Frontal cortex (tissue), 4 donors: ENCODE data around the gene IMMP2L. TPM values are rescaled to one million over a fixed set of nuclear protein-coding genes. Genes with fewer than 3 reads are reported as not detected.
"Not testable (repeated sequence)": the region's sequence is repeated elsewhere in the genome, so short reads cannot be mapped to it uniquely, and the experiment has no call there.

Source experiments
- DNase-seq, 2 donors: peaks; one replicate each; pipeline ENCODE4 v3.0.0; 2012; ENCODE audit warnings: low spot score in 2 of 2
- FAIRE-seq: peaks from 2 replicates; lab custom pipeline; 2012; peaks lifted over from hg19 to GRCh38; lab: Jason Lieb, UNC
- total RNA-seq: library from RNA; depleted of rRNA; stranded (reverse); fragments of >200 nt; gene quantifications from one replicate; pipeline ENCODE4 v1.2.3, GENCODE V29; 2014
- donor health status: control.
- donor health status: control.
- donor health status: control.

The IMMP2L gene
- total RNA-seq, 1 donor from 2014 or later = 9.8 TPM

DNA sequence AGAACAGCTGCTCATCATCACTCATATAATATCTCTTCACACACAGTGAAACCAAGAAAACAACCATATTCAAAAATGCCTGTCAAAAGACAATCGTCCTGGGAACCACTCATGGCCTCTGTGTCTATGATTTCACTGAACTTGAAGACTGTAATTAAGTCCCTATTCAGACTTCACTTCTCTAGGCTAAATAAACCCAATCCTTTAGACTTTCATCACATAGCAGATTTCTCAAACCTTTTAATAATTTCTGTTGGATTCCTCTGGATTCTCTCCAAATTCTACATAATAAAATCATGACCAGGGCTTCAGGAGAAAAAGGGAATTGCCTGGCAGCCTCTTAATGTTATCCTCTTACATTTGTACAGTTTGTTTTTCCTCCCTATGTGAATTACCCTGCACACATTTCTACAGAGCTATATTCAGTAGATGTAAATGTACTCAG is 270.2 kb downstream of the IMMP2L start:
- DNase-seq (no peak), FAIRE-seq (no peak)

DNA sequence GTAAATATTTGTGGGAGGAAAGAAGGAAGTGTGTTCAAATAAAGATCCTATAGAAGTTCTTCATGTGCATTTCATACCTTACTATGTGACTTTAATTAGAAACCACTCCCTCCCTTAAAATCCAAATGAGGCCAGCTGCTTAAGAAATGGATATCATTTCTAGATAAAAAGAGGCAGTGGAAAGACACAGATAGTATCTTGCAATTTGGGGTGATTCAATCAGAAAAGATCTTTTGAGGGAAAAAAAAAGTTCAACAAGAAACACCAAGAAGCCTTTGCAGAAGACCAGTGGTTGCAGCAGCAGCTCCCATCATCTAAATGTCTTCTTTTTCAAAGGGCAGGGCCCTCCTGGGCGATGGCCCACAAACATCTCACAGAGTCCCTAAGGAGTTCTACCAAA is 271.3 kb downstream of the IMMP2L start:
- FAIRE-seq = no peak
- DNase-seq = no peak

DNA sequence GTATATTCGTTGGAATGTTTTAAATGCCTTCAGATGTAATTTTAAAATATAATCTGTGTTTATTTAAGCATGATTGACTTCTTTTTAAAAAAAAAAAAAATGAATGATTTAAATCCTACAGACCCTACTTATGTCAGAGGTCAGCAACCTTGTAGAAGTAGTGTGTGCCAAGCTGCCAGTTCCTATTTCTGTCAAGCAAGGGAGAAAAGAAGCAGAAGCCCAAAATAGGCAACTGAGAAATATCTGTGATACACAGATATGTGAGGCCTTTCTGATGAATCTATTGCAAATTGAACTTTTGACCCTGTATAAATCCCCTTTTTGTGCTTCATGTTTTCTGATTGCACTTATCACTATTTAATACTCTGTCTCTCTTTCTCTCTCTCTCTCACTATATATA is 271.9 kb downstream of the IMMP2L start:
- no peak for FAIRE-seq
- no peak for DNase-seq

DNA sequence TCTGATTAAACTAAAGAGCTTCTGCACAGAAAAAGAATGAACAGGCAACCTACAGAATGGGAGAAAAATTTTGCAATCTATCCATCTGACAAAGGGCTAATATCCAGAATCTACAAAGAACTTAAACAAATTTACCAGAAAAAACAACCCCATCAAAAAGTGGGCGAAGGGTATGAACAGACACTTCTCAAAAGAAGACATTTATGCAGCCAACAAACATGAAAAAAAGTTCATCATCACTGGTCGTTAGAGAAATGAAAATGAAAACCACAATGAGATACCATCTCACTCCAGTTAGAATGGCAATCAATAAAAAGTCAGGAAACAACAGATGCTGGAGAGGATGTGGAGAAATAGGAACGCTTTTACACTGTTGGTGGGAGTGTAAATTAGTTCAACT is 273.9 kb downstream of the IMMP2L start:
- not testable (repeated sequence) for FAIRE-seq, DNase-seq

DNA sequence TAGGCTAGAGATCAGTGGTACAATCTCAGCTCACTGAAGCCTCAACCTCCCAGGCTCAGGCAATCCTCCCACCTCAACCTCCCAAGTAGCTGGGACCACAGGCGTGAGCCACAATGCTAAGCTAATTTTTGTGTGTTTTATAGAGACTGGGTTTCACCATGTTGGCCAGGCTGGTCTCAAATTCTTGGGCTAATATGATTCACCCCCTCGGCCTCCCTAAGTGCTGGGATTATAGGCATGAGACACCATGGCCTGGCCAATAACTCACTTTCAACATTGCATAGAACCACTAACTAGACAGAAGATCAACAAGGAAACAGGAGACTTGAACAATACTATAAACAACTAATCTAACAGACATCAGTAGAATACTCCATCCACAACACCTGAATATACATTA is 279.7 kb downstream of the IMMP2L start:
- no peak for FAIRE-seq

DNA sequence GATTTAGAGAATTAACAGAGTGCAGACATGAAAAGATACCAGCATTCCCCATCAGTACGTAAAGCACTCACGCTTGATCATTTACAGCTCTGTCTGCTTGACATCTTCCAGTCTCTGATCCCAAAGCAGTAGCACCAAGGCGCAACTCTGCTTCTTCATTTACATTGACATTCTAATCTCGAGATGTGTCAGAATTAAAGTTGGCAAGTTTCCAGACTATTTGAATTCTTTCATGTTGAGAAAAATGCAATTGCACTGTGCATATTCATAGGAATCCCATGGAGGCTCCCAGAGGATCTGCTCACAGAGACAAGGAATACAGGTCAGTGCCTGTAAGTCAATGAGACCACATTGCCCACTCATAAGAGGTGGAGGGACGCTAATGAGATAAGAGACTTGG is 287.4 kb downstream of the IMMP2L start:
- FAIRE-seq (no peak), DNase-seq (no peak)

More for the DNA sequence above, 279.7 kb downstream of the IMMP2L start:
- no peak for DNase-seq

DNA sequence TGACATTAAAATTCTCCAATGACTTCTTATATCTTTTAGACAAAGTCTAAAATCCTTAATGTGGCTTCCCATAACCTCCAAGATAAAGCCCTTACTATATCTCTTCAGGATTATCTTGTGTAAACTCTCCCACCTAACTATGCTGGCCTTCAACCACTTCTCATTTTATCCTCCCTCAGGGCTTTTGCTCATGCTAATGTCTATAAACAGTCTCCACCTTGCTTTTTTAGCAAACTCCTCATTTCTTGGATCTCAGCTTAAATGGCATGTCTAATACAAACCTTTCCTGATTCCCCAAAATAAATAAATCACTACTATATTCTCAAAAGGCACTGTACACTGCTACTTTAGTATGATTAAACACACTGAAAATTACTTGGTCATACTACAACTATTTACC is 290.2 kb downstream of the IMMP2L start:
- DNase-seq = no peak
- no peak for FAIRE-seq

DNA sequence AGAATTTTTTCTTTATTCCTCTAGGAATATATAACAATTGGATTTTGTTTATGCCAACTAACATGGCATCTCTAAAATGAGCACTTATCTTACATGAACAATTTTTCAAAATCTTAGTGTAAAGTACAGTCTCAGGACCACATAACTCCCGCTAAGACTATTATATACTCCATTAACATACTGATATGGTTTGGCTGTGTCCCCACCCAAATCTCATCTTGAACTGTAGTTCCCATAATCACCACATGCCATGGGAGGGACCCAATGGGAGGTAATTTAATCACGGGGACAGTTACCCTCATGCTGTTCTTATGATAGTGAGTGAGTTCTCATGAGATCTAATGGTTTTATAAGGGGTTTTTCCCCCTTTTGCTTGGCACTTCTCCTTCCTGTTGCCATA is 291.5 kb downstream of the IMMP2L start:
- FAIRE-seq, DNase-seq: not testable (repeated sequence)

DNA sequence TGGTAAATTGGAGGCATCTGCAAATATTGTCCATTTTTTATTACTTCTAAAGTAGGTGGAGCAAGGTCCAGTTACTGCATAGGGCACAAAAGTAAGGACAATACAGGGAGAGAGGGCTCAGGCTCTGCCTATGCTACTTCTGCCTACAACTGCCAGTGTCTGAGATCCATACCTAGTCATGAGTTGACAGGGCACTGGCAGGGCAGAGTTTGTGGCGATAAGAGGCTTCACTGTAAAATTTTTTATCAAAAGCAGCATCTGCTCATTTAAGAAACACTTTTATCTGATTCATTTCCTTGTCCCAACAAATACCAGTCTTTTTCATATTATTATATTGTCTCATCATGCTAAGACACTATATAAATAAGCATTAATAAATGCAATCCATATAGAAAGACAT is 293.4 kb downstream of the IMMP2L start:
- FAIRE-seq (no peak), DNase-seq (no peak)

DNA sequence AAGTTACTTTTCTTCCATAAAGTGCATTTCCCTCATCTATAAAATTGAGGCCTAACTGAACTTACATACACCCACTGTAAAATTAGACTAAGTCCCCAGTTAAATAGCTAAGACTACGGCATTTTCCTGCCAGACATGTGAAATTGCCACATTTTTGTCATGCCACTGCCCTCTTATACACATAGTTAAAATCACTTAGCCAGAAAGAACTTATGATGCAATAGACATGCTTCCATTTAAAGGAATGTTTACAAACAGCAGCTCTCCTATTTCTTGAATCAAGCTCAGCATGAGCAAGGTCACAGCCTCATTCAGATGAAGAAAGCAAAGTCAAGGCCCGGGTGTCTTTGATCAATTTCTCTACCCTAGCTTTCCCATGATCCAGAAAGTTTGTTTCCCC is 295.7 kb downstream of the IMMP2L start:
- FAIRE-seq (no peak), DNase-seq (no peak)

DNA sequence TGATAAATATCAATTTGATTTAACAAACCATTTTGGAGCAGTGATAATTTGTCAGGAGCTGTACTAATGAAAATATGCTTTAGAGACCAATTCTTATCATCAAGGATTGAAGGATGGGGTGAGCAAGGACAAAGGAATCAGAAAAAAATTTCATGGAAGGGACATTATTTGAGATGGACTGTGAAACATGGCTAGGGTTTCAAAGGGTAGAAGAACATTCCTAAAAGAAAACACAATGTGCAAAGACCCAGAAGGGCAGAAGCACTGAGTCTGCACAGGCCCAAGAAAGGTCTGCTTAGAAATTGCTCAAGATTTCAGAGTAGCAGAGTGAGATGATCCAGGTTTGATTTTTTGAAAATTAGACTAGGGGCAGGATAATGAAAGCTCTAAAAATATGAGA is 296.9 kb downstream of the IMMP2L start:
- FAIRE-seq (no peak), DNase-seq (no peak)

DNA sequence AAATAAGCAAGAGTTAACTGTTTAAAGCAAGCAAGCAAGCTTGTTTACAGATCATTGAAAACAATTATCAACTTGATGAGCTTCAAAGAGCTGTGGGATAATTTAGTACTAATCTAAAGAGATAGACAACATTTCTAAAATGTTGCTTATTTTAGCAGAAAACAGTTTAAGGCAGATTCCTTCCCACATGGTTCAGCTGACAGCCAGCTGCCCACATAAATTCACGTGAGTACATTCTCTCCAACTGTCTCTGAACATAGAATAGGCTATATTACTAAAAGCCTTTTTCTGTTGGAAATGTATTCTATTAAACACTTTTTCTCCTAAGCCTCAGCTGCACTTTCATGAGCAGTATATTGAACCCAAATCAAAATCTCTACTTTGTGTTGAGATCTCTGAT is 297.3 kb downstream of the IMMP2L start:
- FAIRE-seq = no peak

DNA sequence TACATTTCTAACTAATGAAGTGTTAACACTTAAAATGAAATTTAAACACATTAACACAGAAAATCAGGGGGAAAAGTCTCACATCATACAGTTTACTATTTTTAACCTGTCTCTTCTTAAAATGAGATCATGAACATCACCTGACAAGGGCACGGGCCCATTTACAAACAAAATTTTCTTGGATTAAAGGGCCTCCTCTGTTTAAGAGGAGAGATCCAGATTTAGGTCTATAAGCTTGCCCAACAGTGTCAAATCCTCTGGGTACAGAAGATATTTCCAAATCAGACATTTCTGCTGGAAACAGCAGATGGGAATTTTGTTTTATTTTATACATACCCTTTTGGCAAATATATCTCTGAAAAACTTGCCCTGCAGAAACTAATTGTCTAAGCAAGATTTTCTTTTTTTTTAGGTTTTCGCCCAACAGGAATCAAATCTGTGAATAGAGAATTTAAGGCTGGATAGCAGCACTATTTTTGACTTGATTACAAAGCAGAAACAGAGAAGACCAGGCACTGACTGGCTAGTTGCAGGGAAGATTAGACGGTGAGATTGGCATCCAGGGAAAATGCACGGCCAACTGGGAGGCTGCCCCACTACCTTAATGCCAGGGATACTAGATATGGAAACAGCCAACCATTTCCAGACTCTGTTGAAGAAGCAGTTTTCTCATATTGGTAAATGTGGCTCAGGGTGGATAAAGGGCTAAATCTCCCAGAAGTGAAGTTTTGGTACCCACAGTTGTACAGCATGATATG is 298.0 kb downstream of the IMMP2L start:
- FAIRE-seq (no peak), DNase-seq (no peak)

More for the DNA sequence above, 297.3 kb downstream of the IMMP2L start:
- DNase-seq = no peak

DNA sequence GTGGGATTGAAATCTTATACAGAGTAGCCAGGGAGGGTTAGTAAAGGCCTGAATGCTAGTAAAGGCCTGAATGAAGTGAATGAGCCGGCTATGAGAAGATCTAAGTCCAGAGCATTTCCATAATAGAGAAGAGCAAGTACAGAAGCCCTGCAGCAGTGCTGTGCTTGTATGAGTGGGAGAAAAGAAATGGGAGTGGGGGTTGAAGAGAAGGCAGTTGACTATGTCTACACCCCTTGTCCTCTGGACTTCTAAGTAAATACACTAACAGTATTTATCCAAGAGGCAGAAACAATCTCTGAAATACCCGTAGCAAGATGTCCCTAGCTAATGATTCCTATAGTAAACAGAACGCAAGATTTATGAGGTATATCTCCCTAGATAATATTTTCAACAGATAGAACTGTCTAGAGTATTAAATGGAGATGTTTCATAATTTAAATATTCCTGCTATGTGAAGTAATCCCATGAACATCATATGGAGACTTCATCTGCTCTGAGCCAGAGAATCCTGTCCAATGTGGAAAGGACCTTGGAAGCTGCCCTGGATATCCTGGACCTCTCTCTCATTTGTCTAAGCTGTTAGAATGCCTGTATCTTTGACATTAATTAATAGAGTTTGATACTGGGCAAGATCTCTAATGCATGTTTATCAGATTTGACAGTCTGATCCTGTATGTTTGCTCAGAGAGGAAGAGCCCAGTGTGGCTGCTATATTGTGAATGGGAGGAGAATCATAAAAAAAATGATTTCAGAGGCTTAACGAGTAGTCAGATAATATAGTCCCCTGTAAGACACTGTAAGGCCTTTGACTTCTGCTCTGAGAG is 299.8 kb downstream of the IMMP2L start:
- no peak for DNase-seq
- FAIRE-seq = no peak

DNA sequence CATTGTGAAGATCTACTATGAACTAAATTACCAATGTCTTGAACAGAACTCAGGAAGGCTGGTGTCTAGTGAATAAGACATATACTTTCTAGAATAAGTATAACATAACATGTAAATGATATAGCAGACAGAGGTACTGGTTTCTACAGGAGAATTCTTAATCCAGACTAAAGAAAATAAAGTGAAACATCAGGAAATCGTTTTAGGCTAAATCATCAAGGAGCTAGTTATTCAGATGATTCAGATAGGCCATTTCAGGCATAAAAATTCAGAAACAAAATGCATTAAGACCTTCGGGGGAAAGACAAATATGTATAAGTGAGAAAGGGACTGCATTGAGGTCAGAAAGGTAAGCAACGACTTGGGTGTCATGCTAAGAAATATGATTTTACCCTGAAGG is 300.8 kb downstream of the IMMP2L start:
- DNase-seq (no peak), FAIRE-seq (no peak)

DNA sequence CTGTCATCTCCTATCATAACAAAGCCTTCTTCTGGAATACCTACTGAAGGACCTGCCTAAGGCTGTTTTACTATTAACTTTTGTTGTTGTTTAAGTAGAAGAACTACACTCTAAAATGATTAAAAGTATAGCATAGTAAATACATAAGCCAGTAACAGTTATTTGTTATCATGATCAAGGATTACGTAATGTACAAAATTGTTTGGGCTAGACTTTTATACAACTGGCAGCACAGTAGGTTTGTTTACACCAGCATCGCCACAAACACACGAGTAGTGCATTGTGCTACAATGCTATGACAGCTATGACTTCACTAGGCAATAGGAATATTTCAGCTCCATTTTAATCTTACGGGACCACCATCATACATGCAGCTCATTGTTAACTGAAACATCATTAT is 302.3 kb downstream of the IMMP2L start:
- DNase-seq (no peak), FAIRE-seq (no peak)

DNA sequence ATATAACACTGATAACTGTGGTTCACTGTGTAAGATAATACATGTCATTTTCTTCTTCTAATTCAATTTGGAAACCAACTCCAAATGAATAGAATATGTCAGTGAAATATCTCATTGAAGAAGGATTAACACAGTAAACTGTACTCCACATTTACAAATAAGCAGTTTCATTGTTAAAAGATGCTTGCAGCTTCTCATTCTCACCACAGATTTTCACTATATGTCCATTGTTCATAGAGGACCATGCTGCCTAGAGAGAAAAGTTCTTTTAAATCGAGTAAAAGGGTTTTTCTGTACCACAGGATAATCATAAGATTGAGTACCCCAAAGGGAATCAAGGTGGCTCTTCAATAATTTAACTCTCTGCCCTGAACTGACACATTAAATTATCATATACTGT is 305.9 kb downstream of the IMMP2L start:
- DNase-seq (no peak), FAIRE-seq (no peak)

DNA sequence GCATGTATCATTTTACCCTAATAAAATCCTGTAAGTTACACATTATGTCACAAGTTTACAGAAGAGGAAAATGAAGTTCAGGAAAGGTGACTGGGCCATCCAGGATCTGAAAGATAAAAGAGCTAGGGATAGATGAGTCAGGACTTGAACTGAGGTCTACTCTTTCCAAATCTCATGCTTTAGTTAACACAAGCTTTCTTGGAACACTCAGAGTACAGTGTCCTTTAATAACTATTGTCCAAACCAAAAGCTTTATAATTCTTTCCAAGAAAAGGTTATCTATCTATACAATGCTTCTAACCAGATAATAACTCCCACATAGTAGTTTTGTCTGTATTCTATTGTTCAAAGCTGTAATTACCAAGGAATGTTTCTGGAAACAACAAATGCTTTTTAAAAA is 306.7 kb downstream of the IMMP2L start:
- FAIRE-seq (no peak), DNase-seq (no peak)

DNA sequence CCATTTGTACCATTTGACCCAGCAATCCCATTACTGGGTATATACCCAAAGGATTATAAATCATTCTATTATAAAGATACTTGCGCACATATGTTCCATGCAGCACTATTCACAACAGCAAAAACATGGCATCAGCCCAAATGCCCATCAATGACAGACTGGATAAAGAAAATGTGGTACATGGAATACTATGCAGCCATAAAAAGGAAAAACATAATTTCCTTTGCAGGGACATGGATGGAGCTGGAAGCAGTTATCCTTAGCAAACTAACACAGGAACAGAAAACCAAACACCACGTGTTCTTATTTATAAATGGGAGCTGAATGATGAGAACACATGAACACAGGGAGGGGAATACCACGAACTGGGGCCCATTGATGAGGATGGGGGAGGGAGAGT is 310.9 kb downstream of the IMMP2L start:
- FAIRE-seq, DNase-seq: not testable (repeated sequence)

DNA sequence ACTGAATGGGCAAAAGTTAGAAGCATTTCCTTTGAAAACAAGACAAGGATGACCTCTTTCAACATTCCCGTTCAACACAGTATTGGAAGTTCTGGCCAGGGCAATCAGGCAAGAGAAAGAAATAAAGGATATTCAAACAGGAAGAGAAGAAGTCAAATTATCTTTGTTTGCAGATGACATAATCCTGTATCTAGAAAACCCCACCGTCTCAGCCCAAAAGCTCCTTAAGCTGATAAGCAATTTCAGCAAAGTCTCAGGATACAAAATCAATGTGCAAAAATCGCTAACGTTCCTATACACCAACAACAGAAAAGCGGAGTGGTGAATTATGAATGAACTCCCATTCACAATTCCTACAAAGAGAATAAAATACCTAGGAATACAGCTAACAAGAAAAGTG is 312.5 kb downstream of the IMMP2L start:
- not testable (repeated sequence) for DNase-seq, FAIRE-seq

DNA sequence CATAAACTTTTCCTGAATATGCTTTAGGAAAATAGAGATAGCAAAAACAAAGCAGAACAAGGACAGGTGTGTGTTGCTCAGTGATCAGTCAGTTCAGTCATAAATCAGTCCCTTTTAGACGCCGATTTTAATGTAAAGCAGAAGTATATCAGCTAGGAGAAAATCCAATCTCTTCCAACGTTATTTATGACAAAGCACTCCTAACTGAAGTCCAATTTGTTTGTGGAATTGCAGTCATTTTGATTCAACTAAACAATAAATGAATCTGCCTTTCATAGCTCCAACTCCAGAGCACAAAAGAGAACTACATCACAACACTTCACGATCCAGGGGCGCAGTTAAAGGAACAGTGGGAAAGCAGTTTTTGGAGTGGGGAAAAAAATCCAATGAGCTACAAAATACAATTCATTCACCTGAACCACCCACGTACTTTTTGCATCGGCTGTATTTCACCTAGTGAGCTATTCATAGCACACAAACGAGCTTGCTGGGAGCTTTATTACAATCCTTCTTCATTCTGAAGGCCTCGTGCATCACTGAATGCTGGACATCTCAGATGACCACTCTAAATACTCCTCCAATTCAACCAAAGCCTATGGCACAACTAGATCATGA is 320.0 kb downstream of the IMMP2L start:
- FAIRE-seq (no peak), DNase-seq (no peak)
